ENCODE measurements around the gene PCSK6. TPM values are rescaled to one million over a fixed set of nuclear protein-coding genes. Genes with fewer than 3 reads are reported as not detected.

The PCSK6 gene
- total and polyA plus RNA-seq, 2 of the 8 experiments (the other 6 are each of a cell fraction or from before 2014, with no cell fraction given): 1.9 to 4.0 TPM

- H2BK20ac ChIP-seq (ENCODE audit: low read length): no peak overlapping the region
- no peak overlapping the region for H2BK15ac ChIP-seq (ENCODE audit: low read length)
- no peak overlapping the region for H3K14ac ChIP-seq (ENCODE audit: insufficient read length)
- POLR2A ChIA-PET (ENCODE audit: partially characterized antibody): interaction anchor here (1.2 kb wide), 1 partner anchor 28 kb away, joined by 3 read pairs; no protein-coding TSS in a partner anchor
- H3K56ac ChIP-seq (replicated peaks; ENCODE audit: insufficient read length, low read depth, low read length): no peak overlapping the region
- H3K4ac ChIP-seq (replicated peaks; ENCODE audit: insufficient read length, low read depth, low read length): no peak overlapping the region
- CTCF ChIA-PET (ENCODE audit: partially characterized antibody): interaction anchor here (0.7 to 1.5 kb wide), 4 partner anchors 8 to 118 kb away, joined by 3 to 6 read pairs (median 4); no protein-coding TSS in a partner anchor
- peaks cover 6 to 23% (median 15%) of the 10 kb centered on the region in 4 experiments for H3K27me3 ChIP-seq (replicated peaks in 1 of 4; ENCODE audit: control insufficient read depth in 3 of 4, extremely low read depth in 1 of 4, insufficient read depth in 3 of 4, low read length in 3 of 4)
- H3K18ac ChIP-seq (ENCODE audit: extremely low read depth, low read length): no peak overlapping the region
- no peak overlapping the region for H3K27ac ChIP-seq (ENCODE audit: low read depth, low read length)
- no peaks in the 10 kb centered on the region for H3K36me3 ChIP-seq (ENCODE audit: control insufficient read depth in 2 of 4, insufficient read depth in 4 of 4, low read length in 3 of 4)
- no peak overlapping the region for H2BK120ac ChIP-seq (replicated peaks; ENCODE audit: low read depth, low read length)
- no peak overlapping the region for H2AK5ac ChIP-seq (ENCODE audit: low read depth, low read length)
- DNase-seq (ENCODE audit: low read depth in 1 of 2, low spot score in 2 of 2): no peak
- no peak overlapping the region for H2AFZ ChIP-seq (ENCODE audit: low read length)
- H4K20me1 ChIP-seq (replicated peaks in 1 of 2; ENCODE audit: control insufficient read depth in 1 of 2, insufficient read depth in 2 of 2, low read length in 2 of 2): peaks cover 0 to 3% of the 10 kb centered on the region in 2 experiments
- H4K8ac ChIP-seq (ENCODE audit: extremely low read depth, insufficient read depth, low read length): no peak overlapping the region
- no peaks in the 10 kb centered on the region for H3K79me1 ChIP-seq (ENCODE audit: low read depth, low read length)
- TF ChIP-seq CREB1 (IDR thresholded peaks at IDR 0.05) (no peak), SP4 (IDR thresholded peaks at IDR 0.05; ENCODE audit: low read length) (no peak), MAX (IDR thresholded peaks at IDR 0.05) (no peak), EGR1 (IDR thresholded peaks at IDR 0.05; ENCODE audit: borderline replicate concordance, low read depth, low read length) (no peak), TEAD4 (IDR thresholded peaks at IDR 0.05; ENCODE audit: low read depth, low read length) (no peak), POLR2AphosphoS5 (IDR thresholded peaks at IDR 0.05; ENCODE audit: low read depth, low read length) (no peak), MAFK (IDR thresholded peaks at IDR 0.05; ENCODE audit: low read depth, low read length) (no peak), POLR2A (IDR thresholded peaks at IDR 0.05; ENCODE audit: control extremely low read depth in 1 of 2, low read depth in 2 of 2, low read length in 2 of 2) (no peak), ATF2 (IDR thresholded peaks at IDR 0.05; ENCODE audit: low read length) (no peak), KDM5A (IDR thresholded peaks at IDR 0.05; ENCODE audit: low read length) (no peak), ASH2L (IDR thresholded peaks at IDR 0.05; ENCODE audit: low read length) (no peak)
- H3K4me3 ChIP-seq (ENCODE audit: extremely low read depth in 1 of 4, insufficient read depth in 2 of 4, low read depth in 3 of 4, low read length in 4 of 4): no peak overlapping the region
- H4K91ac ChIP-seq (replicated peaks; ENCODE audit: insufficient read length, low read length): no peak overlapping the region
- 84% methylated on average over 6 of the region's 6 CpGs; no CpG with 5 or more reads in 1 of the 2 experiments for WGBS, 2 experiments (ENCODE audit: extremely low coverage in 1 of 2, insufficient coverage in 1 of 2, insufficient read length in 1 of 2, insufficient replicate concordance in 2 of 2, low coverage in 1 of 2, low lambda C conversion rate in 2 of 2, missing lambda C conversion rate in 1 of 2)
- no peak overlapping the region for H4K5ac ChIP-seq (ENCODE audit: insufficient read length, low read depth, low read length)
- no peak overlapping the region for H2BK5ac ChIP-seq (ENCODE audit: low read depth, low read length)
- H3K9ac ChIP-seq (replicated peaks in 1 of 4; ENCODE audit: extremely low read depth in 1 of 4, low read depth in 3 of 4, low read length in 3 of 4): no peak overlapping the region
- no peaks in the 10 kb centered on the region for H3K79me2 ChIP-seq (ENCODE audit: control insufficient read depth in 1 of 2, insufficient read depth in 2 of 2, low read length in 2 of 2)
- H3K23ac ChIP-seq (ENCODE audit: insufficient read length): no peak overlapping the region
- H3K4me1 ChIP-seq (replicated peaks in 1 of 4; ENCODE audit: control insufficient read depth in 3 of 4, insufficient read depth in 4 of 4, low read length in 3 of 4): peaks cover 0 to 8% (median 2%) of the 10 kb centered on the region in 4 experiments; a peak in 4 of 7 replicates
- H3K9me3 ChIP-seq (ENCODE audit: insufficient read depth in 2 of 2, low read depth in 1 of 2, low read length in 1 of 2): no peaks in the 10 kb centered on the region
- H3K23me2 ChIP-seq (ENCODE audit: low read depth, low read length): peaks cover 2% of the 10 kb centered on the region; the same call in 1 of the 2 replicates
- H2BK12ac ChIP-seq (ENCODE audit: low read depth, low read length): no peak overlapping the region
- FAIRE-seq: no peak
- no peak overlapping the region for H3K4me2 ChIP-seq (ENCODE audit: insufficient read depth in 1 of 2, low read depth in 2 of 2, low read length in 2 of 2)
These were observed 6.0 kb downstream of the PCSK6 start for GRCh38 chr15:101483462-101483861.

All from H1 (cell line).